Measurements from ENCODE around the gene NR5A2.

NR5A2 gene

DNA sequence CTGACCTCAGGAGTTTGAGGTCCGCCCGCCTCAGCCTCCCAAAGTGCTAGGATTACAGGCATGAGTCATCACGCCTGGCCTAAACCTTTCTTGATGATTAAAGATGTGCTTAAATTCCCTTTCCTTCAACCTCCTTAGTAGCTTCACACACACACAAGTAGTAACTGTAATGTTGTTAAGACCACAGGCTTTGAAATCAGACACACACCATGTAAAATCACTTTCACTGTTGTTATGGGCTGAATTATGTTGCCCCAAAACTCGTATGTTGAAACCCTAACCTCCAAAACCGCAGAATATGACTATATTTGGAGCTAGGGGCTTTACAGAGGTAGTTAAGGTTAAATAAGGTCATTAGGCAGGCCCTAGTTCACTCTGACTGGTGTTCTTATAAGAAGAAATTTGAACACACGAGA, 180.2 kb downstream of the NR5A2 start:
- DNase-seq, result no peak

DNA sequence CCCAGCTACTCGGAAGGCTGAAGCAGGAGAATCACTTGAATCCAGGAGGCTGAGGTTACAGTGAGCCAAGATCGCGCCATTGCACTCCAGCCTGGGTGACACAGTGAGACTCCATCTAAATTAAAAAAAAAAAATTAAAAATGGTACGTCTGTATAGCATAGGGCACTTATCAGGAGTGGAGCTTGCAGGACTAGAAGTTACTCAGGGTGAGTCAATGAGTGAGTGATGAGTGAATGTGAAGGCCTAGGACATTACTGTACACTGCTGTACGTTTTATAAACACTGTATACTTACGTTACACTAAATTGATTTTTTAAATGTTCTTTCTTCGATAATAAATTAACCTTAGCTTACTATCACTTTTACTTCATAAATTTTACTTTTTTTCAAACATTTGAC, 183.6 kb downstream of the NR5A2 start:
- no peak for DNase-seq

DNA sequence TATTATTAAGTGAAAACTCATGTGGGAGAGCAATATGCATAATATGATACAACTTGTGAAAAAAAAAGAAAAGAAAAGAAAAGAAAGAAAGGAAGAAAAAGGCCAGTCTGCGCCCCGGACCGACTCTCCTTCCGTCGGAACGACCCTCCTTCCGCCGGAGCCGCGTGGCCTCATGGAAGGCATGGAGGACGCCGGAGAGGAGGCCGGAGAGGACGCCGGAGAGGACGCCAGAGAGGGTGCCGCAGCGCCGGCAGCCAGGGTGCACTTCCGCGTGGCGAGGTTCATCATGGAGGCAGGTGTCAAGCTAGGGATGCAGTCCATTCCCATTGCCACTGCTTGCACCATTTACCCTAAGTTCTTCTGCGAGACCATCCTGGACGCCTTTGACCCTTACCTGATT, 185.9 kb downstream of the NR5A2 start:
- no peak for DNase-seq

DNA sequence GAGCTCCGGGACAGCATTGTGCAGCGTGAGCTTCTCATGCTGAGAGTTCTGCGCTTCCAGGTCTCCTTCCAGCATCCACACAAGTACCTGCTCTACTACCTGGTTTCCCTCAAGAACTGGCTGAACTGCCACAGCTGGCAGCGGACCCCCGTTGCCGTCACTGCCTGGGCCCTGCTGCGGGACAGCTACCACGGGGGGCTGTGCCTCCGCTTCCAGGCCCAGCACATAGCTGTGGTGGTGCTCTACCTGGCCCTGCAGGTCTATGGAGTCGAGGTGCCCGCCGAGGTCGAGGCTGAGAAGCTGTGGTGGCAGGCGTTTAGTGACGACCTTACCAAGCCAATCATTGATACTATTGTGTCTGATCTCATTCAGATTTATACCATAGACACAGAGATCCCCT, 186.4 kb downstream of the NR5A2 start:
- no peak for DNase-seq

DNA sequence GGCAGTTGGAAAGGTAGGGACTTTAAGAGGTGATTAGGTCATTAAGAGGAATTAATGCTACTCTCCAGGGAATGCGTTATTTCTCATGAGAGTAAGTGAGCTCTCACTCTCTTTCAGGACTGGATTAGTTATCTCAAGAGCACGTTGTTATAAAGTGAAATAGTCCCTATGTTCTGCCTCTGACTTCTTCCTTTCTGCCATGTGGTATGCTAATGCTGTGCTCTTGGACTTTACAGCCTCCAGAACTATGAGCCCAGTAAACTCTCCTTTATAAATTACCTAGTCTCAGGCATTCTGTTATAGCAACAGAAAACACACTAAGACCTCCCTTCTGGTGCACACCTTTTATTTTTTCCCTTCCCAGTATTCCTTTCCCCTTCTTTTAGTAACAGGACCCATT, 187.8 kb downstream of the NR5A2 start:
- no peak for DNase-seq

DNA sequence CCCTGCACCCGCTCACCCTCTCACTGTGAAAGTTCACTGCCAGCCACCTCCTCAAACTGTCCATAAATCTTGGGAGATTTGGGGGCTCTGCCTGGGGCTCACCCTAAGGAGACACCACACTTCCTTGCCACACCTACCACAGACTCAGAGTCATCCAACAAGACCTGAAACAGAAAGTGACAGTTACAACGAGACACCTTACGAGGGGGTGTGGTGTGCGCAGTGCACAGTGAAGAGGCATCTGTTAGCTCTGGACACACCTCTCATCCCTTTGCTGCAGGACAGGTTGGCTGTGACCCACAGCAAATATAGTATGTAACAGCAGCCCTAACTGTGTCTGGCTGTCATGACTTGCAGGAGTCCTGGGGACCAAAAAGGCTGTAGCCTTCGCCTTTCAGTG, 190.2 kb downstream of the NR5A2 start:
- DNase-seq, result no peak

DNA sequence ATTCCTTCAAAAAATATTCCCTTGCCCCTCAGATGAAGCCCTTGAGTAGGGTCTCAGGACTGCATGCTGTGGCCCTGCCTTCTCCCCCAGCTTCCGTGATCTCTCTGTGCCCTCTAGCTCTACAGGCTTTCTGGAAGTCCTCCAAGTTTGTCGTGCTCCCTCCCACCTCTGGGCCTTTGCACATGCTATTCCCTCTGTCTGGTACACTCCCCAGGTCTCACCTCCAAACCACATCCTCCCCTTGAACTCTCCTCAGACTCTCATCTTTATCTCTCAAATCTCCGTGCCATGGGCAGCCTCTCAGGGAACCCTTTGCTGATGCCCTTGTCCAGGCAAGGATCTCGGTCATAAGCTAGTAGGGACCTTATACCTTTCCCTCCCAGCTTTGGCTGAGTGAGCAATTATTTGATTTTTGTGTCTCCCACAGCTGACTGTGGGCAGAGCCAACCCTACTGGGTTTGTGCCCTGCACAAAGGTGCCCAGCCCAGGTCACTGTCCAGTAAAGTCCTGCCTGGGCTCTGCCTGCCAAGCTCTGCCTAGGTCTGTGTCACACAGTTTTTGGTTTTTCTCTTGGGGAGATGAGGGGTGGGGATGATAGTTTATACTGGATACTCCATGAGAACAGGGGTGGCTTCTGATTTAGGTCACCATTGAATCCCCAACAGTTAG, 194.2 kb downstream of the NR5A2 start:
- DNase-seq, result no peak

DNA sequence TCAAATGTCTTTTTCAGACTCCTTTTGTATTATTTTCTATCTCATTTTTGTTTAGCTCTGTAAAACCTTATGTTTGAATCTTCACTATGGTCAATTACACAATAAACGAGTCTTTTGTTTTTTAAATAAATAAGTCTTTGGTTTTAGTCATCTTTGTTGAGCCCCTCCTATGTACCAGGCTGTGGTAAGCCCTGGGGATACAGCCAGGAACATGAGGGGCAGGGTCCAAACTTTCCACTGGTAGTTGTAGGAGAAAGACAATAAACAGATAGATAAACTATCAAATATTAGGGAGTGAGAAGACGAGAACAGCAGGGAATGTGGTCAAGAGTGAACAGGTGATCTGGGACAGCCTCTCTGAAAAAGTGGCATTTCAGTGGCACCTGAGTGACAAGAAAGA, 195.7 kb downstream of the NR5A2 start:
- DNase-seq, result no peak

DNA sequence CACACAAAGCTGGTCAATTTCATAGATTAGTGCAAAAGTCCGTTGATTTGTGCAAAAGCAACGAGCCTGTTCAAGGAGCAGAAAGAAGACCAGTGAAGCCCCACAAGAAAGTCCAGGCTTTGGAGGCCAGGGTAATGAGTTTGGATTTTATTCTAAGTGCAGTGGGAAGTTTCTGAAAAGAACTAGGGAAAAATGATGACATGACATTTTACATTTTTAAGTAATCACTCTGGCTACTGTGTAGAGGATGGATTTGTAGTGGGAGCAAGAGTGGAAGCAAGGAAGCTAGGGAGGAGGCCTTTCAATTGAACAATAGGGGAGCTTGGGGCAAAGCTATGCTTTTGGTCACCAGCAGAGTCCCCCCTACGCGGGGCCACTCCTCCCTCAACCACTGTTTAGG, 196.1 kb downstream of the NR5A2 start:
- no peak for DNase-seq

DNA sequence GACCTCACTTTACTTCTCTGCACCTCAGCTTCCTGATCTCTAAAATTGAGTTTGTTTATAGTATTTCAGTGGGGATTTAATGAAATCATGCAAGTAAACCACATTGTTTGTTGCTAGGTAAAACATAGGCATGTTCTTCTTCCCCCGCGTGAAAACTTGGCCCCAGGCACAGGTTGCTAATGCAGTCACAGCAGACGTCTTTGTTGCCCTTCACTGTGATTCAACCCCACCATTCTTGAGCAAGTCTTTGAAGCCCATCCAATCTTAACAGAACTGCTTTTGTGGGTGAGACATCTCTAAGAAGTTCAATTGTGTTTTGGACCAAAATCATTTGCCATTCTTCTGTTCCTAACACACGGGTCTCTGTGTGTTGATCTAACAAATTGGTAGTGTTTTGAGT, 196.8 kb downstream of the NR5A2 start:
- DNase-seq, result no peak

DNA sequence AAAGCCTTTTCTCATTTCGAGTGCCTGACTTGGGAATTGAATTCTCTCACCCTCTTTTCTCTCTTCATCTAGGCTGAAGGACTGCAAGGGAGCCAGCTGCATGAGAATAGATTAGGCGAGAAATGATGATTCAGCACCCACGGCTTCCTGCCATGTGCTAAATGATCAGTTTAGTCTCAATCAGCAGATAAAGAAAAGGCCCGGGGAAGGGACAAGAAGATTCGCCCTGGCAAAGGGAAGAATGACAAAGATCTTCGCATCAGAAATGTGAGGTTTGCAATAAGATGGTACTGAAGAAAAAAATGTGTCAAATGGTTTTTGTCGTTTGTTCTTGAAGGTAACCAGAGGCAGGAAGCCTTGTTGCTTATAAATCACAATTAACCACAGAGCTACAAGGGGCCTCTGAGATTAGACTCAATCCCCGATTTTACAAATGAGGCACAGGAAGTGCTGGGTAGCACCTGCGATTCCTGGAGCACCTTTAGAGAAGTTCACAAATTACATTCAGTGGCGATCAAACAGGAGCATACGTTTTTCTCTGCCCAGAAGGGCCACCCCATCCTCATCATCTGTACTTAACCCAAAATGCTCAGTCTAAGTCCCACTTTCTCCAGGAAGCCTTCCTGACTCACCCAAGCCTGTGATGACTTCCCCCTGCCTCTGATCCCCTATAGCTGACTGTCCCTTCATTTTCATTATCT, 198.9 kb downstream of the NR5A2 start:
- no peak for DNase-seq

DNA sequence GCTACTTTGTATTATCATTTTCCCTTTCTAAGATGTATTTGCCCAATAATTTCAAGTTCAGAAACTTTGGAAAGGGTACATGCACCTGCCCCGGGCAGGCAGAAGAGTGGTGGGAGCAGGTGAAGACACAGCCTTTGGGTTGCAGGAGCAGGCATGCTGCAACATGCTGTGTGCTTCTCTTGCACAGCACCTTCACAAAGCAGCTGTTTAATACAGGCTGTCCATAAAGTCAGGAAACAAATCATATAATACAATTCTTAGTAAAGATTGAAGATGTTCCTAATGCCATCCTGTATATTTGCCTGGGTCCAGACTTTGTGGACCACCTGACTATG, 199.4 kb downstream of the NR5A2 start:
- DNase-seq, result no peak
